B cell (primary cell): Measurements from ENCODE around the gene RXFP2. TPM values are rescaled to one million over a fixed set of nuclear protein-coding genes. Genes with fewer than 3 reads are reported as not detected.
A peak's percentile ranks its signal among the peaks of the same experiment; 100 is the strongest.

Experiments
- ATAC-seq: fragments of 200-7000 bp; cut with Tn5 transposase; one replicate; pipeline ENCODE4 v1.10.0; 2021; ENCODE audit warnings: low read depth, mild to moderate bottlenecking, moderate number of reproducible peaks, moderate library complexity
- CTCF ChIA-PET: fragments of 350-600 bp; sonication (Branson Sonifier 250); formaldehyde crosslinking; loops from one replicate; lab custom pipeline; 2021; ENCODE audit warnings: antibody characterized with exemption, inconsistent platforms; lab: Charles Lee
- POLR2A ChIA-PET: fragments of 350-600 bp; sonication (Branson Sonifier 250); formaldehyde crosslinking; loops from one replicate; lab custom pipeline; 2021; ENCODE audit warnings: antibody characterized with exemption; lab: Charles Lee
- DNase-seq: peaks from one replicate; pipeline ENCODE4 v3.0.0; 2013
- H2AFZ ChIP-seq: 2 replicates; pipeline ENCODE4 v1.6.1; 2012; ENCODE audit warnings: mild to moderate bottlenecking, low read depth, low read length; ENCODE audit not compliant: insufficient read depth, poor library complexity, severe bottlenecking
- H3K27ac ChIP-seq, 2 donors: 1 replicate in 1 of 2; 2 replicates in 1 of 2; pipeline ENCODE4 v1.5.1; 2012 to 2013; ENCODE audit warnings: low read length in 2 of 2, mild to moderate bottlenecking in 2 of 2, moderate library complexity in 1 of 2
- H3K27me3 ChIP-seq, 4 experiments: fragments of 200-600 bp in 1 of 4; sonication (generic) in 1 of 4; replicated peaks in 1 of 4; 1 replicate in 2 of 4; 2 replicates in 2 of 4; pipeline versions ENCODE4 v1.6.1 to v1.7.0; 2013 to 2016; ENCODE audit warnings: low read length in 3 of 4, mild to moderate bottlenecking in 2 of 4, mixed read lengths in 1 of 4, moderate library complexity in 1 of 4; ENCODE audit not compliant: insufficient read depth in 4 of 4, control insufficient read depth in 3 of 4; ENCODE audit errors: control extremely low read depth in 1 of 4
- H3K36me3 ChIP-seq, 2 experiments: replicated peaks in 1 of 2; 1 replicate in 1 of 2; 2 replicates in 1 of 2; pipeline versions ENCODE4 v1.6.1 to v1.7.1; 2013; ENCODE audit warnings: low read length in 1 of 2; ENCODE audit not compliant: insufficient read depth in 2 of 2, control insufficient read depth in 1 of 2; ENCODE audit errors: control extremely low read depth in 1 of 2, extremely low read depth in 1 of 2
- H3K4me1 ChIP-seq, 2 donors: fragments of 200-600 bp in 1 of 2; sonication (generic) in 1 of 2; 1 replicate in 1 of 2; 2 replicates in 1 of 2; pipeline versions ENCODE4 v1.5.1 to v1.6.1; 2013 to 2017; ENCODE audit warnings: low read length in 2 of 2; ENCODE audit not compliant: control insufficient read depth in 2 of 2, insufficient read depth in 2 of 2
- H3K4me2 ChIP-seq: replicated peaks from 2 replicates; pipeline ENCODE3; 2012; ENCODE audit warnings: mild to moderate bottlenecking, low read depth, low read length; ENCODE audit not compliant: poor library complexity, severe bottlenecking
- H3K4me3 ChIP-seq, 5 experiments: fragments of 200-600 bp in 1 of 5; sonication (generic) in 1 of 5; 1 replicate in 3 of 5; 2 replicates in 2 of 5; pipeline versions ENCODE4 v1.5.1 to v1.7.0; 2011 to 2016; ENCODE audit warnings: low read length in 4 of 5, mild to moderate bottlenecking in 4 of 5, low read depth in 2 of 5, control low read depth in 1 of 5, moderate library complexity in 1 of 5; ENCODE audit not compliant: insufficient read depth in 1 of 5; ENCODE audit errors: control extremely low read depth in 1 of 5, extremely low read depth in 1 of 5
- H3K79me2 ChIP-seq: fragments of 200-600 bp; sonication (generic); one replicate; pipeline ENCODE4 v1.6.0; 2016; ENCODE audit warnings: low read length; ENCODE audit not compliant: control insufficient read depth, insufficient read depth
- H3K9ac ChIP-seq: fragments of 200-600 bp; sonication (generic); 2 replicates; pipeline ENCODE4 v1.6.1; 2017; ENCODE audit warnings: mild to moderate bottlenecking, low read length, moderate library complexity
- H3K9me3 ChIP-seq, 3 donors: one replicate each; pipeline versions ENCODE4 v1.6.1 to v1.7.1; 2013; ENCODE audit warnings: low read length in 2 of 3; ENCODE audit not compliant: control insufficient read depth in 2 of 3, insufficient read depth in 1 of 3; ENCODE audit errors: control extremely low read depth in 1 of 3
- H4K20me1 ChIP-seq: 2 replicates; pipeline ENCODE4 v1.6.0; 2012; ENCODE audit warnings: mild to moderate bottlenecking, low read length; ENCODE audit not compliant: insufficient read depth, control insufficient read depth, poor library complexity, severe bottlenecking
- H3K27ac Mint-ChIP-seq: one replicate; pipeline ENCODE4 v1.8.0; 2021; ENCODE audit warnings: mixed read lengths
- H3K27me3 Mint-ChIP-seq: one replicate; pipeline ENCODE4 v1.8.0; 2021; ENCODE audit warnings: mixed read lengths
- H3K4me1 Mint-ChIP-seq: one replicate; pipeline ENCODE4 v1.8.0; 2021; ENCODE audit warnings: mixed read lengths
- H3K4me3 Mint-ChIP-seq: one replicate; pipeline ENCODE4 v1.8.0; 2021; ENCODE audit warnings: mixed read lengths
- H3K9me3 Mint-ChIP-seq: one replicate; pipeline ENCODE4 v1.8.0; 2022; ENCODE audit warnings: mixed read lengths; ENCODE audit not compliant: insufficient read depth
- CTCF ChIP-seq: fragments of 200-600 bp; IDR thresholded peaks from one replicate; pipeline ENCODE4 v1.8.0; 2022; ENCODE audit warnings: antibody characterized with exemption, mild to moderate bottlenecking
- EZH2 ChIP-seq: IDR thresholded peaks from 2 replicates; pipeline ENCODE4 v1.6.1; 2012; ENCODE audit warnings: borderline replicate concordance, low read depth, mild to moderate bottlenecking, moderate library complexity, low read length; ENCODE audit not compliant: insufficient read depth, poor library complexity, severe bottlenecking
- WGBS: methylation state at CpG from one replicate; pipeline ENCODE4 v1.1.5; 2013; ENCODE audit warnings: missing lambda C conversion rate; ENCODE audit not compliant: insufficient coverage; 5-methylcytosine and 5-hydroxymethylcytosine counted together
- intact Hi-C: fragments of 100-400 bp; cut with micrococcal nuclease; formaldehyde crosslinking; loops from one replicate; pipeline ENCODE4 v1.10.0; 2022
- polyA plus RNA-seq: library from polyadenylated mRNA; depleted of rRNA; stranded (reverse); fragments of >200 nt; gene quantifications from 2 replicates; pipeline ENCODE4 v1.2.3, GENCODE V29; 2012
- total RNA-seq, 2 donors: library from RNA; stranded (reverse); fragments of 120-200 nt in 1 of 2; gene quantifications; 1 replicate in 1 of 2; 2 replicates in 1 of 2; pipeline versions ENCODE4 v1.2.3 to v1.2.4, GENCODE V29; 2013 to 2022

The RXFP2 gene
- total and polyA plus RNA-seq, 2 donors (not counting 1 experiment from before 2014, with no cell fraction given): not detected

DNA sequence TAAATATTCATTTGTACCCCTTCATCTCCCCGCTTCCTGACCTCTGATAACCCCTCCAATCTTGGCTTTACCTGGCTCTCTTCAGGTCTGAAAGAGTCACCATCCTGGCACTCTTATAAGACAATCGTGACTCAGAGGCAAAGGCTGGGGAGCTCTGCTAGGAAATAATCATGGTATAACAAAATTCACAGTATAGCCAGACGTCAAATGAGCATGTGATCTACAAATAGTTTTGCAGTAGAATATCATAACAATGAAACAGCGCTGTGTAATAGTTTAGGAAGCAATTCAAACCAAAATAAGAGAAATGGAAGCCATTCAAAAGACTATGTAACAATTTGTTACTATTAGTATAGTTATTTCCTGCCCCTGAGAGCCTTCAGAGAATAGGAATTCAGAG is 34.2 kb downstream of the RXFP2 start:
- no CpG with 5 or more reads among the region's 4 CpGs for WGBS
- H3K27ac Mint-ChIP-seq: no peak overlapping the region

DNA sequence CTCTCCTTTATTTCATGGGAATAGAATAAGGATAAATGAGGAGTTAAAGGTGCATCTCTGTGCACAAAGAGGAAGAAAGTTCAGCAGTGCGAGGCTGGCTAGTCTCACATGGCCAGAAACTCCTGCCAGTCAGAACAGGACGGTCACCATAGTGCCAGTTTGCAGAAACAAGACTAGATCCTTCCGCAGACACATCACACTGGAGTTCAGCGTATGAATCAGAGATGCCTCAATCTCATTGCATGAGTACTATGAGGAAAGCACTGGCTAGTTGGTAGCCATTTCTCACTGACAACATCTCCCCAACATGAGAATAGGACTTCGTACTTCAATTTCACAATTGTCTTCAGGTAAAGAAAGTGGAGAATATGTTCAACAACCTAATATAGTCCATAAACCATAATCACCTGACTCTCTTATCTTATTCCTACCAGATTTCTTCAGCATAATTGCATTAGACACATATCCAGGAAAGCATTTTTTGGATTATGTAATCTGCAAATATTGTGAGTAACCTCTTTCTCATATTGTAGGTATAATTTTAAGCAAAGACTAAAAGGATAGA is 34.9 kb downstream of the RXFP2 start:
- Histone ChIP-seq H3K27ac (no peak overlapping the region), H2AFZ (no peak overlapping the region), H3K4me2 (no peak overlapping the region), H3K9ac (no peak overlapping the region), H3K36me3 (no peaks in the 10 kb centered on the region), H3K9me3 (no peaks in the 10 kb centered on the region), H3K4me3 (no peak overlapping the region), H3K27me3 (no peaks in the 10 kb centered on the region), H4K20me1 (no peaks in the 10 kb centered on the region), H3K79me2 (no peaks in the 10 kb centered on the region), H3K4me1 (no peaks in the 10 kb centered on the region)
- Mint-ChIP-seq H3K9me3 (no peaks in the 10 kb centered on the region), H3K4me3 (no peak overlapping the region), H3K4me1 (peaks cover 8% of the 10 kb centered on the region), H3K27ac (no peak overlapping the region), H3K27me3 (no peaks in the 10 kb centered on the region)
- intact Hi-C loops: no loop called here
- TF ChIP-seq CTCF (no peak), EZH2 (no peak)
- ATAC-seq (no peak), DNase-seq (no peak)
- ChIA-PET CTCF (no interaction called here), POLR2A (no interaction called here)
- 93% methylated on average over 4 of the region's 5 CpGs for WGBS

More for the DNA sequence above, 34.2 kb downstream of the RXFP2 start:
- peak overlapping the region; percentile 9 for H3K4me3 Mint-ChIP-seq
- Histone ChIP-seq H3K9ac (no peak overlapping the region), H3K79me2 (no peaks in the 10 kb centered on the region), H3K4me1 (no peaks in the 10 kb centered on the region), H3K27ac (no peak overlapping the region), H3K4me3 (no peak overlapping the region), H3K36me3 (no peaks in the 10 kb centered on the region), H3K4me2 (peak overlapping the region; percentile 33), H4K20me1 (no peaks in the 10 kb centered on the region), H3K9me3 (no peaks in the 10 kb centered on the region), H3K27me3 (no peaks in the 10 kb centered on the region), H2AFZ (peak overlapping the region; percentile 65)
- ChIA-PET POLR2A (no interaction called here), CTCF (no interaction called here)
- no peak for ATAC-seq
- H3K9me3 Mint-ChIP-seq: no peaks in the 10 kb centered on the region
- TF ChIP-seq CTCF (no peak), EZH2 (no peak)
- no peak for DNase-seq
- no peaks in the 10 kb centered on the region for H3K27me3 Mint-ChIP-seq
- H3K4me1 Mint-ChIP-seq: peaks cover 8% of the 10 kb centered on the region
- intact Hi-C loops: no loop called here
